H1 (cell line): ENCODE data around the gene GSTO2. TPM values are rescaled to one million over a fixed set of nuclear protein-coding genes. Genes with fewer than 3 reads are reported as not detected.

Experiments used
- CTCF ChIA-PET: fragments of 300-600 bp; sonication (Branson Sonifier 250); formaldehyde crosslinking; loops from one replicate; lab custom pipeline; 2021; ENCODE audit not compliant: partially characterized antibody; lab: Charles Lee
- POLR2A ChIA-PET: fragments of 300-600 bp; sonication (Branson Sonifier 250); formaldehyde crosslinking; loops from one replicate; lab custom pipeline; 2021; ENCODE audit warnings: inconsistent platforms; ENCODE audit not compliant: partially characterized antibody; lab: Charles Lee
- DNase-seq, 2 experiments: peaks; one replicate each; pipeline versions ENCODE4 v3.0.0 to v3.0.0-alpha.2; 2010 to 2022; ENCODE audit warnings: low spot score in 2 of 2, low read depth in 1 of 2, mixed read lengths in 1 of 2
- FAIRE-seq: peaks from 2 replicates; lab custom pipeline; 2011; peaks lifted over from hg19 to GRCh38; lab: Jason Lieb, UNC
- H2AFZ ChIP-seq: 2 replicates; pipeline ENCODE4 v1.8.1; 2012; ENCODE audit warnings: low read length, inconsistent platforms
- H2AK5ac ChIP-seq: 2 replicates; pipeline ENCODE4 v1.6.1; 2013; ENCODE audit warnings: low read depth, low read length
- H2BK120ac ChIP-seq: replicated peaks from 2 replicates; pipeline ENCODE3; 2013; ENCODE audit warnings: low read depth, low read length, inconsistent platforms
- H2BK12ac ChIP-seq: 2 replicates; pipeline ENCODE4 v1.6.1; 2013; ENCODE audit warnings: low read depth, low read length
- H2BK15ac ChIP-seq: 2 replicates; pipeline ENCODE4 v1.6.1; 2013; ENCODE audit warnings: low read length
- H2BK20ac ChIP-seq: 2 replicates; pipeline ENCODE4 v1.6.1; 2013; ENCODE audit warnings: low read length
- H2BK5ac ChIP-seq: 2 replicates; pipeline ENCODE4 v1.6.1; 2013; ENCODE audit warnings: low read depth, low read length
- H3K14ac ChIP-seq: 2 replicates; pipeline ENCODE4 v1.6.1; 2013; ENCODE audit warnings: inconsistent platforms; ENCODE audit not compliant: insufficient read length
- H3K18ac ChIP-seq: 2 replicates; pipeline ENCODE4 v1.6.1; 2013; ENCODE audit warnings: low read length; ENCODE audit errors: extremely low read depth
- H3K23ac ChIP-seq: 2 replicates; pipeline ENCODE4 v1.6.1; 2013; ENCODE audit warnings: inconsistent platforms; ENCODE audit not compliant: insufficient read length
- H3K23me2 ChIP-seq: 2 replicates; pipeline ENCODE4 v1.6.1; 2013; ENCODE audit warnings: low read depth, low read length
- H3K27ac ChIP-seq: 2 replicates; pipeline ENCODE4 v1.6.1; 2011; ENCODE audit warnings: low read depth, low read length, inconsistent platforms
- H3K27me3 ChIP-seq, 4 experiments: replicated peaks in 1 of 4; 1 replicate in 1 of 4; 2 replicates in 3 of 4; pipeline versions ENCODE4 v1.6.1 to v1.8.1; 2011 to 2013; ENCODE audit warnings: low read length in 3 of 4, mild to moderate bottlenecking in 3 of 4, inconsistent platforms in 2 of 4, mixed read lengths in 2 of 4, moderate library complexity in 1 of 4; ENCODE audit not compliant: control insufficient read depth in 3 of 4, insufficient read depth in 3 of 4; ENCODE audit errors: extremely low read depth in 1 of 4
- H3K36me3 ChIP-seq, 4 experiments: 2 replicates each; pipeline versions ENCODE4 v1.6.1 to v1.8.1; 2011 to 2013; ENCODE audit warnings: mild to moderate bottlenecking in 4 of 4, low read length in 3 of 4, moderate library complexity in 2 of 4, control low read depth in 1 of 4, inconsistent platforms in 1 of 4; ENCODE audit not compliant: insufficient read depth in 4 of 4, control insufficient read depth in 2 of 4
- H3K4ac ChIP-seq: replicated peaks from 2 replicates; pipeline ENCODE3; 2013; ENCODE audit warnings: low read length, low read depth, mixed read lengths, inconsistent platforms; ENCODE audit not compliant: insufficient read length
- H3K4me1 ChIP-seq, 4 experiments: replicated peaks in 1 of 4; 1 replicate in 1 of 4; 2 replicates in 3 of 4; pipeline versions ENCODE4 v1.6.1 to v1.8.1; 2011 to 2013; ENCODE audit warnings: low read length in 3 of 4, inconsistent platforms in 2 of 4, mixed read lengths in 1 of 4; ENCODE audit not compliant: insufficient read depth in 4 of 4, control insufficient read depth in 3 of 4
- H3K4me2 ChIP-seq, 2 experiments: 2 replicates each; pipeline versions ENCODE4 v1.6.1 to v1.8.1; 2011 to 2013; ENCODE audit warnings: low read depth in 2 of 2, low read length in 2 of 2, control low read depth in 1 of 2, inconsistent platforms in 1 of 2, mild to moderate bottlenecking in 1 of 2; ENCODE audit not compliant: insufficient read depth in 1 of 2
- H3K4me3 ChIP-seq, 4 experiments: fragments of 200-600, 300-600 bp in 1 of 4; sonication (generic), shearing (Covaris generic), sonication (Bioruptor Twin) in 1 of 4; 2 replicates each; pipeline versions ENCODE4 v1.5.1 to v1.8.1; 2011 to 2016; ENCODE audit warnings: low read length in 4 of 4, low read depth in 3 of 4, control low read depth in 2 of 4, inconsistent platforms in 2 of 4, mild to moderate bottlenecking in 2 of 4, mixed read lengths in 1 of 4, moderate library complexity in 1 of 4; ENCODE audit not compliant: insufficient read depth in 2 of 4; ENCODE audit errors: extremely low read depth in 1 of 4
- H3K56ac ChIP-seq: replicated peaks from 2 replicates; pipeline ENCODE3; 2013; ENCODE audit warnings: low read depth, mild to moderate bottlenecking, mixed read lengths, low read length, inconsistent platforms; ENCODE audit not compliant: insufficient read length
- H3K79me1 ChIP-seq: 2 replicates; pipeline ENCODE4 v1.6.1; 2013; ENCODE audit warnings: low read depth, low read length, control low read depth
- H3K79me2 ChIP-seq, 2 experiments: 2 replicates each; pipeline versions ENCODE4 v1.6.1 to v1.8.1; 2012 to 2013; ENCODE audit warnings: low read length in 2 of 2, mild to moderate bottlenecking in 2 of 2, inconsistent platforms in 1 of 2; ENCODE audit not compliant: insufficient read depth in 2 of 2, control insufficient read depth in 1 of 2
- H3K9ac ChIP-seq, 4 experiments: replicated peaks in 1 of 4; 1 replicate in 1 of 4; 2 replicates in 3 of 4; pipeline versions ENCODE4 v1.6.1 to v1.8.1; 2011 to 2013; ENCODE audit warnings: low read depth in 3 of 4, low read length in 3 of 4, control low read depth in 2 of 4, mild to moderate bottlenecking in 2 of 4, moderate library complexity in 2 of 4, inconsistent platforms in 1 of 4; ENCODE audit errors: extremely low read depth in 1 of 4
- H3K9me3 ChIP-seq, 2 experiments: 2 replicates each; pipeline versions ENCODE4 v1.6.1 to v1.8.1; 2012 to 2013; ENCODE audit warnings: mild to moderate bottlenecking in 2 of 2, moderate library complexity in 2 of 2, control low read depth in 1 of 2, inconsistent platforms in 1 of 2, low read depth in 1 of 2, low read length in 1 of 2, mixed read lengths in 1 of 2; ENCODE audit not compliant: insufficient read depth in 2 of 2
- H4K20me1 ChIP-seq, 2 experiments: replicated peaks in 1 of 2; 2 replicates each; pipeline versions ENCODE3 to v1.8.1; 2011 to 2013; ENCODE audit warnings: inconsistent platforms in 2 of 2, low read length in 2 of 2, mild to moderate bottlenecking in 1 of 2; ENCODE audit not compliant: insufficient read depth in 2 of 2, control insufficient read depth in 1 of 2
- H4K5ac ChIP-seq: 2 replicates; pipeline ENCODE4 v1.6.1; 2013; ENCODE audit warnings: low read length, low read depth, mixed read lengths, inconsistent platforms; ENCODE audit not compliant: insufficient read length
- H4K8ac ChIP-seq: 2 replicates; pipeline ENCODE4 v1.8.0; 2013; ENCODE audit warnings: mild to moderate bottlenecking, moderate library complexity, low read length, inconsistent platforms; ENCODE audit not compliant: insufficient read depth; ENCODE audit errors: extremely low read depth
- H4K91ac ChIP-seq: replicated peaks from 2 replicates; pipeline ENCODE3; 2013; ENCODE audit warnings: low read length, mixed read lengths, inconsistent platforms; ENCODE audit not compliant: insufficient read length
- CBX5 ChIP-seq: fragments of 300-800, 300-1000 bp; sonication (generic); IDR thresholded peaks from 2 replicates; pipeline ENCODE4 v1.7.1; 2016; ENCODE audit warnings: antibody characterized with exemption, low read length, low read depth
- WGBS, 2 experiments: shearing (Covaris generic) in 1 of 2; methylation state at CpG; one replicate each; pipeline versions ENCODE4 v1.1.6 to v1.1.7; 2013 to 2015; ENCODE audit warnings: low lambda C conversion rate in 2 of 2, mixed read lengths in 2 of 2, inconsistent platforms in 1 of 2, low coverage in 1 of 2, missing lambda C conversion rate in 1 of 2; ENCODE audit not compliant: insufficient replicate concordance in 2 of 2, insufficient coverage in 1 of 2, insufficient read length in 1 of 2; ENCODE audit errors: extremely low coverage in 1 of 2, missing lambda C conversion rate in 1 of 2; 5-methylcytosine and 5-hydroxymethylcytosine counted together
- polyA plus RNA-seq, 7 experiments: library from polyadenylated mRNA; depleted of rRNA in 3 of 7; stranded (reverse) in 5 of 7; unstranded in 2 of 7; fragments of >200 nt in 5 of 7; fragments of 200-250 nt in 2 of 7; gene quantifications; 1 replicate in 5 of 7; 2 replicates in 1 of 7; 4 replicates in 1 of 7; pipeline versions ENCODE4 v1.2.1 to v1.2.3, GENCODE V29; 2011 to 2013; ENCODE audit warnings: missing spikeins in 2 of 7, mixed read lengths in 2 of 7
- total RNA-seq: library from RNA; stranded (reverse); fragmentation: NEBNext Ultra II Directional; extraction: Animal tissue kit (Norgen Biotek cat#: 25700); gene quantifications from 2 replicates; pipeline ENCODE4 v1.2.1, GENCODE V29; 2021
- TF ChIP-seq, protein P1 (sequence below): IDR thresholded peaks from 2 replicates; pipeline ENCODE4 v1.6.1; 2012; ENCODE audit warnings: inconsistent platforms

GSTO2 gene
- total and polyA plus RNA-seq, 2 of the 8 experiments (the other 6 are each of a cell fraction or from before 2014, with no cell fraction given) = 13.1 to 41.7 TPM

DNA sequence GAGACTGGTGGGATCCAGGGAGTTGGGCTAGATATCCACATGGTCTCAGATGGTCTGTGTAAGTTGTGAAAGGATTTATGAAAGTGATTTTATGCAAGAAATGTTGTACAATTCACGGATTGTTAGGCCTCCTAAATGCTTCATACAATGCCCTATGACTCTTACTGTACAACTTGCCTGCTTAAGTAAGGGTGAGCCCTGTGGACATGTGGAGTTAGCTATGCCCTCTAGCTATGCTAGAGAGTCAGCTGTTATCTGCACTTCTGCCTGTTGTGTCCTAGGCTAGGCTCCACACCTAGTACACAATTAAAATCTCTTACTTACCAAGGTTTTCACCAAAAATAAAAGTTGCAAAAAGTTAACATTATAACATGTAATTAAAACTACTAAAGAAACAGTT is 35.2 kb upstream of the GSTO2 start:
- Histone ChIP-seq H4K91ac (no peak overlapping the region), H3K23me2 (peaks cover 9% of the 10 kb centered on the region), H4K5ac (no peak overlapping the region), H2BK120ac (no peak overlapping the region), H3K9me3 (peaks cover 0 to 10% of the 10 kb centered on the region in 2 experiments; a peak in 2 of 4 replicates), H3K56ac (no peak overlapping the region), H2BK5ac (no peak overlapping the region), H3K4me1 (no peaks in the 10 kb centered on the region), H4K20me1 (no peaks in the 10 kb centered on the region), H3K4me2 (no peak overlapping the region), H2BK20ac (no peak overlapping the region), H2BK12ac (no peak overlapping the region), H4K8ac (no peak overlapping the region), H3K9ac (no peak overlapping the region), H2BK15ac (no peak overlapping the region), H3K27ac (no peak overlapping the region), H3K36me3 (no peaks in the 10 kb centered on the region; a peak in 1 of 8 replicates), H3K18ac (no peak overlapping the region), H3K4me3 (no peak overlapping the region), H3K79me2 (no peaks in the 10 kb centered on the region), H2AFZ (no peak overlapping the region), H3K4ac (no peak overlapping the region), H2AK5ac (no peak overlapping the region), H3K23ac (no peak overlapping the region), H3K14ac (no peak overlapping the region), H3K27me3 (peaks cover 0 to 2% (median 0%) of the 10 kb centered on the region in 4 experiments; a peak in 1 of 7 replicates), H3K79me1 (no peaks in the 10 kb centered on the region)
- DNase-seq (no peak), FAIRE-seq (no peak)
- CTCF ChIA-PET = no interaction called here
- 96% methylated on average over 1 of the region's 1 CpG; no CpG with 5 or more reads in 1 of the 2 experiments for WGBS, 2 experiments
- POLR2A ChIA-PET = no interaction called here
- TF ChIP-seq, protein P1, sequence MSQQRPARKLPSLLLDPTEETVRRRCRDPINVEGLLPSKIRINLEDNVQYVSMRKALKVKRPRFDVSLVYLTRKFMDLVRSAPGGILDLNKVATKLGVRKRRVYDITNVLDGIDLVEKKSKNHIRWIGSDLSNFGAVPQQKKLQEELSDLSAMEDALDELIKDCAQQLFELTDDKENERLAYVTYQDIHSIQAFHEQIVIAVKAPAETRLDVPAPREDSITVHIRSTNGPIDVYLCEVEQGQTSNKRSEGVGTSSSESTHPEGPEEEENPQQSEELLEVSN = no peak
- TF ChIP-seq CBX5 = no peak
